ENCODE measurements around the gene MAP2K7.

The MAP2K7 gene

GRCh38 chr19:7908742-7909461 lies 5.2 kb downstream of the MAP2K7 start:
- H3K4me3 ChIP-seq (ENCODE audit: low read depth in 1 of 2, low read length in 2 of 2), result no peak overlapping the region
- ATAC-seq (ENCODE audit: insufficient read depth, low read depth), result no peak
- H3K27me3 ChIP-seq (ENCODE audit: insufficient read depth, low read length, poor library complexity), result no peaks in the 10 kb centered on the region
- H3K9ac ChIP-seq (ENCODE audit: low read depth, low read length), result no peak overlapping the region
- H3K9me3 ChIP-seq (ENCODE audit: insufficient read depth, low read length, severe bottlenecking), result no peaks in the 10 kb centered on the region
- no peak overlapping the region for H3K4me2 ChIP-seq (ENCODE audit: insufficient read depth, low read length)
- H2AFZ ChIP-seq (ENCODE audit: low read depth, low read length), result no peak overlapping the region
- H3K27ac ChIP-seq (ENCODE audit: low read length), result no peak overlapping the region
- peaks cover 76% of the 10 kb centered on the region for H3K36me3 ChIP-seq (ENCODE audit: insufficient read depth, low read length)
- DNase-seq, result no peak
- H4K20me1 ChIP-seq (ENCODE audit: insufficient read depth, low read length), result peaks cover 74% of the 10 kb centered on the region
- H3K4me1 ChIP-seq (ENCODE audit: insufficient read depth, low read length), result peaks cover 22% of the 10 kb centered on the region
- peaks cover 56% of the 10 kb centered on the region for H3K79me2 ChIP-seq (ENCODE audit: insufficient read depth, low read length)
- TF ChIP-seq EZH2 (IDR thresholded peaks at IDR 0.05; ENCODE audit: borderline replicate concordance, low read depth, low read length, severe bottlenecking), result no peak
- TF ChIP-seq CTCF (IDR thresholded peaks at IDR 0.05; ENCODE audit: borderline replicate concordance, extremely low read depth, low read length, poor library complexity, severe bottlenecking), result no peak

GRCh38 chr19:7909471-7910067 lies 5.9 kb downstream of the MAP2K7 start:
- Histone ChIP-seq H3K4me1 (ENCODE audit: insufficient read depth, low read length) (peaks cover 19% of the 10 kb centered on the region), H2AFZ (ENCODE audit: low read depth, low read length) (no peak overlapping the region), H4K20me1 (ENCODE audit: insufficient read depth, low read length) (peaks cover 71% of the 10 kb centered on the region), H3K9ac (ENCODE audit: low read depth, low read length) (no peak overlapping the region), H3K9me3 (ENCODE audit: insufficient read depth, low read length, severe bottlenecking) (no peaks in the 10 kb centered on the region), H3K4me3 (ENCODE audit: low read depth in 1 of 2, low read length in 2 of 2) (no peak overlapping the region), H3K36me3 (ENCODE audit: insufficient read depth, low read length) (peaks cover 74% of the 10 kb centered on the region), H3K79me2 (ENCODE audit: insufficient read depth, low read length) (peaks cover 50% of the 10 kb centered on the region), H3K4me2 (ENCODE audit: insufficient read depth, low read length) (no peak overlapping the region), H3K27me3 (ENCODE audit: insufficient read depth, low read length, poor library complexity) (no peaks in the 10 kb centered on the region), H3K27ac (ENCODE audit: low read length) (no peak overlapping the region)
- no peak for TF ChIP-seq CTCF (IDR thresholded peaks at IDR 0.05; ENCODE audit: borderline replicate concordance, extremely low read depth, low read length, poor library complexity, severe bottlenecking)
- no peak for TF ChIP-seq EZH2 (IDR thresholded peaks at IDR 0.05; ENCODE audit: borderline replicate concordance, low read depth, low read length, severe bottlenecking)
- ATAC-seq (ENCODE audit: insufficient read depth, low read depth) (no peak), DNase-seq (no peak)

- Histone ChIP-seq H3K4me3 (ENCODE audit: low read depth in 1 of 2, low read length in 2 of 2) (no peak overlapping the region), H3K36me3 (ENCODE audit: insufficient read depth, low read length) (peaks cover 65% of the 10 kb centered on the region), H2AFZ (ENCODE audit: low read depth, low read length) (no peak overlapping the region), H3K9me3 (ENCODE audit: insufficient read depth, low read length, severe bottlenecking) (no peaks in the 10 kb centered on the region), H3K4me2 (ENCODE audit: insufficient read depth, low read length) (no peak overlapping the region), H3K4me1 (ENCODE audit: insufficient read depth, low read length) (peaks cover 9% of the 10 kb centered on the region), H3K27ac (ENCODE audit: low read length) (no peak overlapping the region), H4K20me1 (ENCODE audit: insufficient read depth, low read length) (peaks cover 66% of the 10 kb centered on the region), H3K79me2 (ENCODE audit: insufficient read depth, low read length) (peaks cover 40% of the 10 kb centered on the region), H3K27me3 (ENCODE audit: insufficient read depth, low read length, poor library complexity) (peaks cover 3% of the 10 kb centered on the region), H3K9ac (ENCODE audit: low read depth, low read length) (no peak overlapping the region)
- no peak for TF ChIP-seq CTCF (IDR thresholded peaks at IDR 0.05; ENCODE audit: borderline replicate concordance, extremely low read depth, low read length, poor library complexity, severe bottlenecking)
- TF ChIP-seq EZH2 (IDR thresholded peaks at IDR 0.05; ENCODE audit: borderline replicate concordance, low read depth, low read length, severe bottlenecking), result no peak
- DNase-seq (no peak), ATAC-seq (ENCODE audit: insufficient read depth, low read depth) (no peak)
Observed at GRCh38 chr19:7910321-7911161, 6.9 kb downstream of the MAP2K7 start.

Data from DND-41 (cell line).